ENCODE measurements around the gene TMEM150A.
A peak's percentile ranks its signal among the peaks of the same experiment; 100 is the strongest.

Gene TMEM150A

GRCh38 chr2:85602476-85603234 is at the start of gene TMEM150A:
TSS of gene TMEM150A (minus strand) at chr2:85602698. CDS start at chr2:85601948, 750 bp downstream.
- no peak for TF ChIP-seq JUND (IDR thresholded peaks at IDR 0.05; ENCODE audit: low read depth)
- peak; percentile 61 to 93 for DNase-seq (ENCODE audit: low read depth in 1 of 2, low spot score in 1 of 2)
- in situ Hi-C loops (cut with HindIII; ENCODE audit: low pct_unique_long_range_greater_than_20kb, low sequenced_read_pairs): no loop called here

GRCh38 chr2:85652056-85652455 is 49.6 kb upstream of the TMEM150A start:
- no peak for TF ChIP-seq JUND (IDR thresholded peaks at IDR 0.05; ENCODE audit: low read depth)
- in situ Hi-C loops (cut with HindIII; ENCODE audit: low pct_unique_long_range_greater_than_20kb, low sequenced_read_pairs): no loop called here
- DNase-seq (ENCODE audit: low read depth in 1 of 2, low spot score in 1 of 2): no peak

GRCh38 chr2:85651097-85651496 is 48.6 kb upstream of the TMEM150A start:
- no peak for TF ChIP-seq JUND (IDR thresholded peaks at IDR 0.05; ENCODE audit: low read depth)
- in situ Hi-C loops (cut with HindIII; ENCODE audit: low pct_unique_long_range_greater_than_20kb, low sequenced_read_pairs): no loop called here
- DNase-seq (ENCODE audit: low read depth in 1 of 2, low spot score in 1 of 2): no peak

GRCh38 chr2:85650456-85650855 is 48.0 kb upstream of the TMEM150A start:
- TF ChIP-seq JUND (IDR thresholded peaks at IDR 0.05; ENCODE audit: low read depth): no peak
- DNase-seq (ENCODE audit: low read depth in 1 of 2, low spot score in 1 of 2): no peak
- in situ Hi-C loops (cut with HindIII; ENCODE audit: low pct_unique_long_range_greater_than_20kb, low sequenced_read_pairs): no loop called here

GRCh38 chr2:85649201-85650190 is 47.0 kb upstream of the TMEM150A start:
- in situ Hi-C loops (cut with HindIII; ENCODE audit: low pct_unique_long_range_greater_than_20kb, low sequenced_read_pairs): no loop called here
- no peak for TF ChIP-seq JUND (IDR thresholded peaks at IDR 0.05; ENCODE audit: low read depth)
- DNase-seq (ENCODE audit: low read depth in 1 of 2, low spot score in 1 of 2): no peak

- peak in 1 of 2 experiments; percentile 28 for DNase-seq (ENCODE audit: low read depth in 1 of 2, low spot score in 1 of 2)
- TF ChIP-seq JUND (IDR thresholded peaks at IDR 0.05; ENCODE audit: low read depth): no peak
- in situ Hi-C loops (cut with HindIII; ENCODE audit: low pct_unique_long_range_greater_than_20kb, low sequenced_read_pairs): no loop called here
These were observed 46.1 kb upstream of the TMEM150A start for GRCh38 chr2:85648619-85649018.

GRCh38 chr2:85647823-85648526 is 45.5 kb upstream of the TMEM150A start:
- no peak for TF ChIP-seq JUND (IDR thresholded peaks at IDR 0.05; ENCODE audit: low read depth)
- DNase-seq (ENCODE audit: low read depth in 1 of 2, low spot score in 1 of 2): no peak
- in situ Hi-C loops (cut with HindIII; ENCODE audit: low pct_unique_long_range_greater_than_20kb, low sequenced_read_pairs): no loop called here

GRCh38 chr2:85646166-85646565 is 43.7 kb upstream of the TMEM150A start:
- in situ Hi-C loops (cut with HindIII; ENCODE audit: low pct_unique_long_range_greater_than_20kb, low sequenced_read_pairs): no loop called here
- DNase-seq (ENCODE audit: low read depth in 1 of 2, low spot score in 1 of 2): no peak
- no peak for TF ChIP-seq JUND (IDR thresholded peaks at IDR 0.05; ENCODE audit: low read depth)

- no peak for DNase-seq (ENCODE audit: low read depth in 1 of 2, low spot score in 1 of 2)
- TF ChIP-seq JUND (IDR thresholded peaks at IDR 0.05; ENCODE audit: low read depth): no peak
- in situ Hi-C loops (cut with HindIII; ENCODE audit: low pct_unique_long_range_greater_than_20kb, low sequenced_read_pairs): no loop called here
These were observed 42.4 kb upstream of the TMEM150A start for GRCh38 chr2:85644909-85645308.

- in situ Hi-C loops (cut with HindIII; ENCODE audit: low pct_unique_long_range_greater_than_20kb, low sequenced_read_pairs): no loop called here
- DNase-seq (ENCODE audit: low read depth in 1 of 2, low spot score in 1 of 2): no peak
These were observed 40.2 kb upstream of the TMEM150A start for GRCh38 chr2:85642725-85643124.

GRCh38 chr2:85635636-85636035 is 33.1 kb upstream of the TMEM150A start:
- in situ Hi-C loops (cut with HindIII; ENCODE audit: low pct_unique_long_range_greater_than_20kb, low sequenced_read_pairs): no loop called here
- TF ChIP-seq JUND (IDR thresholded peaks at IDR 0.05; ENCODE audit: low read depth): no peak
- no peak for DNase-seq (ENCODE audit: low read depth in 1 of 2, low spot score in 1 of 2)

More at GRCh38 chr2:85642725-85643124, 40.2 kb upstream of the TMEM150A start:
- no peak for TF ChIP-seq JUND (IDR thresholded peaks at IDR 0.05; ENCODE audit: low read depth)

- DNase-seq (ENCODE audit: low read depth in 1 of 2, low spot score in 1 of 2): no peak
- no peak for TF ChIP-seq JUND (IDR thresholded peaks at IDR 0.05; ENCODE audit: low read depth)
- in situ Hi-C loops (cut with HindIII; ENCODE audit: low pct_unique_long_range_greater_than_20kb, low sequenced_read_pairs): no loop called here
These were observed 32.5 kb upstream of the TMEM150A start for GRCh38 chr2:85635011-85635410.
